Nephron (organoid): Measurements from ENCODE around the gene PHLPP1.

ENCODE experiments used
- H3K27ac Mint-ChIP-seq, 3 experiments: 2 replicates each; pipeline ENCODE4 v1.8.0; 2020; ENCODE audit warnings: mixed read lengths in 3 of 3, mild to moderate bottlenecking in 2 of 3, moderate library complexity in 1 of 3
- H3K27me3 Mint-ChIP-seq: 2 replicates; pipeline ENCODE4 v1.8.0; 2021; ENCODE audit warnings: low read depth, mild to moderate bottlenecking, moderate library complexity, mixed read lengths
- H3K36me3 Mint-ChIP-seq: 2 replicates; pipeline ENCODE4 v1.8.0; 2020; ENCODE audit warnings: low read depth, mixed read lengths
- H3K4me1 Mint-ChIP-seq: 2 replicates; pipeline ENCODE4 v1.8.0; 2020; ENCODE audit warnings: mixed read lengths
- H3K4me3 Mint-ChIP-seq, 3 experiments: 2 replicates each; pipeline ENCODE4 v1.8.0; 2020; ENCODE audit warnings: mild to moderate bottlenecking in 3 of 3, mixed read lengths in 3 of 3, moderate library complexity in 2 of 3
- H3K9me3 Mint-ChIP-seq: 2 replicates; pipeline ENCODE4 v1.8.0; 2020; ENCODE audit warnings: mixed read lengths
- CTCF ChIP-seq, 3 experiments: fragments of 200-600 bp; sonication (generic); IDR thresholded peaks; one replicate each; pipeline ENCODE4 v1.5.0; 2021; ENCODE audit warnings: antibody characterized with exemption in 3 of 3; ENCODE audit not compliant: unreplicated experiment in 3 of 3

Gene PHLPP1

GRCh38 chr18:62963507-62963906 lies 248.2 kb downstream of the PHLPP1 start:
- no peak for TF ChIP-seq CTCF (IDR thresholded peaks at IDR 0.05; ENCODE audit: unreplicated experiment in 3 of 3)
- H3K27me3 Mint-ChIP-seq, result no peaks in the 10 kb centered on the region
- H3K4me3 Mint-ChIP-seq, result no peak overlapping the region
- no peaks in the 10 kb centered on the region for H3K9me3 Mint-ChIP-seq
- H3K27ac Mint-ChIP-seq, result no peak overlapping the region
- no peaks in the 10 kb centered on the region for H3K4me1 Mint-ChIP-seq
- peaks cover 45% of the 10 kb centered on the region for H3K36me3 Mint-ChIP-seq

GRCh38 chr18:62964432-62964831 lies 249.1 kb downstream of the PHLPP1 start:
- Mint-ChIP-seq H3K9me3 (no peaks in the 10 kb centered on the region), H3K4me3 (no peak overlapping the region), H3K27me3 (no peaks in the 10 kb centered on the region), H3K27ac (no peak overlapping the region), H3K36me3 (peaks cover 49% of the 10 kb centered on the region), H3K4me1 (no peaks in the 10 kb centered on the region)
- no peak for TF ChIP-seq CTCF (IDR thresholded peaks at IDR 0.05; ENCODE audit: unreplicated experiment in 3 of 3)

GRCh38 chr18:62967089-62967488 lies 251.7 kb downstream of the PHLPP1 start:
- peaks cover 68% of the 10 kb centered on the region for H3K36me3 Mint-ChIP-seq
- H3K4me1 Mint-ChIP-seq, result no peaks in the 10 kb centered on the region
- no peak overlapping the region for H3K27ac Mint-ChIP-seq
- no peaks in the 10 kb centered on the region for H3K27me3 Mint-ChIP-seq
- H3K4me3 Mint-ChIP-seq, result no peak overlapping the region
- no peak for TF ChIP-seq CTCF (IDR thresholded peaks at IDR 0.05; ENCODE audit: unreplicated experiment in 3 of 3)
- H3K9me3 Mint-ChIP-seq, result no peaks in the 10 kb centered on the region

- H3K9me3 Mint-ChIP-seq, result no peaks in the 10 kb centered on the region
- no peaks in the 10 kb centered on the region for H3K4me1 Mint-ChIP-seq
- peaks cover 50% of the 10 kb centered on the region for H3K36me3 Mint-ChIP-seq
- no peak overlapping the region for H3K27ac Mint-ChIP-seq
- H3K4me3 Mint-ChIP-seq, result no peak overlapping the region
- no peaks in the 10 kb centered on the region for H3K27me3 Mint-ChIP-seq
- no peak for TF ChIP-seq CTCF (IDR thresholded peaks at IDR 0.05; ENCODE audit: unreplicated experiment in 3 of 3)
Measured at GRCh38 chr18:62973689-62974088, 258.3 kb downstream of the PHLPP1 start.

GRCh38 chr18:62974388-62974787 lies 259.0 kb downstream of the PHLPP1 start:
- peaks cover 5% of the 10 kb centered on the region for H3K4me1 Mint-ChIP-seq
- no peaks in the 10 kb centered on the region for H3K9me3 Mint-ChIP-seq
- H3K27me3 Mint-ChIP-seq, result no peaks in the 10 kb centered on the region
- TF ChIP-seq CTCF (IDR thresholded peaks at IDR 0.05; ENCODE audit: unreplicated experiment in 3 of 3), result no peak
- no peak overlapping the region for H3K27ac Mint-ChIP-seq
- H3K36me3 Mint-ChIP-seq, result peaks cover 50% of the 10 kb centered on the region
- no peak overlapping the region for H3K4me3 Mint-ChIP-seq

GRCh38 chr18:62974928-62975675 lies 259.8 kb downstream of the PHLPP1 start:
- no peak overlapping the region for H3K27ac Mint-ChIP-seq
- peaks cover 46% of the 10 kb centered on the region for H3K36me3 Mint-ChIP-seq
- H3K4me1 Mint-ChIP-seq, result peaks cover 7% of the 10 kb centered on the region
- H3K27me3 Mint-ChIP-seq, result no peaks in the 10 kb centered on the region
- no peak for TF ChIP-seq CTCF (IDR thresholded peaks at IDR 0.05; ENCODE audit: unreplicated experiment in 3 of 3)
- H3K9me3 Mint-ChIP-seq, result no peaks in the 10 kb centered on the region
- no peak overlapping the region for H3K4me3 Mint-ChIP-seq
